ENCODE data around the gene PPP6R3. TPM values are rescaled to one million over a fixed set of nuclear protein-coding genes. Genes with fewer than 3 reads are reported as not detected.

PPP6R3 gene
- polyA plus RNA-seq, 1 experiment, result 58.5 TPM

- CTCF ChIA-PET, result no interaction called here
- H3K27me3 ChIP-seq (ENCODE audit: control insufficient read depth, insufficient read depth, low read length), result no peaks in the 10 kb centered on the region
- no peak for DNase-seq (ENCODE audit: low read depth, low spot score)
- no peak overlapping the region for H3K27ac ChIP-seq (ENCODE audit: low read depth, low read length)
- H3K9me3 ChIP-seq (ENCODE audit: control insufficient read depth, insufficient read depth, low read length), result no peaks in the 10 kb centered on the region
- H3K4me3 ChIP-seq (ENCODE audit: low read depth, low read length), result no peak overlapping the region
- POLR2A ChIA-PET, result no interaction called here
- no peak for TF ChIP-seq CTCF (IDR thresholded peaks at IDR 0.05; ENCODE audit: low read depth, low read length)
These were observed 64.1 kb downstream of the PPP6R3 start for GRCh38 chr11:68524681-68525080.

GRCh38 chr11:68525336-68525735 is 64.8 kb downstream of the PPP6R3 start:
- no peak overlapping the region for H3K27ac ChIP-seq (ENCODE audit: low read depth, low read length)
- no peaks in the 10 kb centered on the region for H3K27me3 ChIP-seq (ENCODE audit: control insufficient read depth, insufficient read depth, low read length)
- H3K4me3 ChIP-seq (ENCODE audit: low read depth, low read length), result no peak overlapping the region
- no peak for TF ChIP-seq CTCF (IDR thresholded peaks at IDR 0.05; ENCODE audit: low read depth, low read length)
- CTCF ChIA-PET, result no interaction called here
- no peak for DNase-seq (ENCODE audit: low read depth, low spot score)
- no peaks in the 10 kb centered on the region for H3K9me3 ChIP-seq (ENCODE audit: control insufficient read depth, insufficient read depth, low read length)
- POLR2A ChIA-PET, result no interaction called here

GRCh38 chr11:68525930-68526329 is 65.4 kb downstream of the PPP6R3 start:
- no peak overlapping the region for H3K4me3 ChIP-seq (ENCODE audit: low read depth, low read length)
- H3K27ac ChIP-seq (ENCODE audit: low read depth, low read length), result no peak overlapping the region
- ChIA-PET CTCF (no interaction called here), POLR2A (no interaction called here)
- DNase-seq (ENCODE audit: low read depth, low spot score), result no peak
- no peak for TF ChIP-seq CTCF (IDR thresholded peaks at IDR 0.05; ENCODE audit: low read depth, low read length)
- no peaks in the 10 kb centered on the region for H3K27me3 ChIP-seq (ENCODE audit: control insufficient read depth, insufficient read depth, low read length)
- H3K9me3 ChIP-seq (ENCODE audit: control insufficient read depth, insufficient read depth, low read length), result no peaks in the 10 kb centered on the region

- no peak for DNase-seq (ENCODE audit: low read depth, low spot score)
- CTCF ChIA-PET, result no interaction called here
- POLR2A ChIA-PET, result no interaction called here
- H3K4me3 ChIP-seq (ENCODE audit: low read depth, low read length), result no peak overlapping the region
- H3K27ac ChIP-seq (ENCODE audit: low read depth, low read length), result no peak overlapping the region
- H3K27me3 ChIP-seq (ENCODE audit: control insufficient read depth, insufficient read depth, low read length), result no peaks in the 10 kb centered on the region
- no peaks in the 10 kb centered on the region for H3K9me3 ChIP-seq (ENCODE audit: control insufficient read depth, insufficient read depth, low read length)
- TF ChIP-seq CTCF (IDR thresholded peaks at IDR 0.05; ENCODE audit: low read depth, low read length), result no peak
These were observed 67.0 kb downstream of the PPP6R3 start for GRCh38 chr11:68527585-68527984.

GRCh38 chr11:68528630-68529029 is 68.1 kb downstream of the PPP6R3 start:
- H3K27ac ChIP-seq (ENCODE audit: low read depth, low read length), result no peak overlapping the region
- no peak for DNase-seq (ENCODE audit: low read depth, low spot score)
- ChIA-PET CTCF (interaction anchor here (0.6 kb wide), 1 partner anchor 53 kb away, joined by 4 read pairs; no protein-coding TSS in a partner anchor), POLR2A (no interaction called here)
- no peaks in the 10 kb centered on the region for H3K9me3 ChIP-seq (ENCODE audit: control insufficient read depth, insufficient read depth, low read length)
- no peaks in the 10 kb centered on the region for H3K27me3 ChIP-seq (ENCODE audit: control insufficient read depth, insufficient read depth, low read length)
- no peak for TF ChIP-seq CTCF (IDR thresholded peaks at IDR 0.05; ENCODE audit: low read depth, low read length)
- H3K4me3 ChIP-seq (ENCODE audit: low read depth, low read length), result no peak overlapping the region

Measured in AG04450 (cell line).